ENCODE results near the gene CFDP1. TPM values are rescaled to one million over a fixed set of nuclear protein-coding genes. Genes with fewer than 3 reads are reported as not detected.

CFDP1 gene
- total RNA-seq, 2 experiments from 2014 or later = 34.7 to 39.9 TPM

- H3K27me3 Mint-ChIP-seq = no peaks in the 10 kb centered on the region
- no peak for ATAC-seq
- intact Hi-C loops (cut with micrococcal nuclease) = loop anchor here (5.0 kb wide), 1 partner anchor 54 kb away; no protein-coding TSS in a partner anchor
Observed at GRCh38 chr16:75376475-75377161, 56.7 kb downstream of the CFDP1 start.

GRCh38 chr16:75374388-75374787 lies 58.9 kb downstream of the CFDP1 start:
- ChIA-PET POLR2A (no interaction called here), CTCF (no interaction called here)
- no peak for TF ChIP-seq CTCF (IDR thresholded peaks at IDR 0.05)
- no peaks in the 10 kb centered on the region for H3K27me3 Mint-ChIP-seq
- intact Hi-C loops (cut with micrococcal nuclease) = no loop called here
- no peaks in the 10 kb centered on the region for H3K9me3 Mint-ChIP-seq
- H3K27ac Mint-ChIP-seq = no peak overlapping the region
- H3K36me3 Mint-ChIP-seq (ENCODE audit: low read depth) = peaks cover 36% of the 10 kb centered on the region
- peaks cover 19% of the 10 kb centered on the region for H3K4me1 Mint-ChIP-seq (ENCODE audit: low read depth)
- DNase-seq = no peak
- ATAC-seq = no peak
- no peak overlapping the region for H3K4me3 Mint-ChIP-seq

More at GRCh38 chr16:75376475-75377161, 56.7 kb downstream of the CFDP1 start:
- no peak for DNase-seq
- H3K4me3 Mint-ChIP-seq = no peak overlapping the region
- no peak for TF ChIP-seq CTCF (IDR thresholded peaks at IDR 0.05)
- POLR2A ChIA-PET = no interaction called here
- no peak overlapping the region for H3K27ac Mint-ChIP-seq
- H3K9me3 Mint-ChIP-seq = no peaks in the 10 kb centered on the region
- CTCF ChIA-PET = interaction anchor here (0.9 kb wide), 1 partner anchor 9 kb away, joined by 3 read pairs; no protein-coding TSS in a partner anchor
- peaks cover 39% of the 10 kb centered on the region for H3K4me1 Mint-ChIP-seq (ENCODE audit: low read depth)
- peaks cover 41% of the 10 kb centered on the region for H3K36me3 Mint-ChIP-seq (ENCODE audit: low read depth)

DNA sequence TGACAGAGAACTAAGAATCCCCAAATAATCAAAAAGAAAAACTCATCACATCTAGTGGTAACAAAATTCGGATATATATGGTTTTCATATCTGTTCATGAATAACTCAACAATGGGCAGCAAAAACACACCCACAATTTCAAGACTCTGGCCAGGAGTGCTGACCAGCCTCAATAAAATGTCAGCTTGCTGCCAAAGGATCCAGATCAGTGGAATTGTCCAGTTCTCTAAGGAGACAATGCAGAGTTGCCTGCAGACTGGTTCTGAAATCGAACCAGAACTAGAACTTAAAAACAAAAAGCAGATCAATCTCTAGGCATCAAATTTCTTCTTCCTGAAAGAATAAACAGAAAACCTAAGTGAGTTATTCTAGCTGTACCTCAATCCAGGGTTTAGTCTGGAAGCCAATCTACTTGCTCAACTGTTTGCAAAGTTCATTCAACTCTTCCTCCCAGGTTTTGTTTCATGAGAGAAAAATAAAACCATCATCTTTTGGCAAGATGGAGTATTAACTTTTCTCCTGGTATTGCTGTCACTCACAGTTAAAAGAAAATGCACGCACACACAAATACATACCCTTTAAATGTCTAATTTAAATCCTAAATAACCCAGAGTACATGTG lies 61.0 kb downstream of the CFDP1 start:
- H3K4me1 Mint-ChIP-seq (ENCODE audit: low read depth) = no peaks in the 10 kb centered on the region
- ChIA-PET CTCF (interaction anchor here (0.6 to 2.6 kb wide), 6 partner anchors 8 to 173 kb away, joined by 3 to 8 read pairs (median 5); no protein-coding TSS in a partner anchor), POLR2A (no interaction called here)
- TF ChIP-seq CTCF (IDR thresholded peaks at IDR 0.05) = no peak
- DNase-seq (no peak), ATAC-seq (no peak)
- H3K4me3 Mint-ChIP-seq = no peak overlapping the region
- intact Hi-C loops (cut with micrococcal nuclease) = no loop called here
- H3K27me3 Mint-ChIP-seq = no peaks in the 10 kb centered on the region
- no peaks in the 10 kb centered on the region for H3K9me3 Mint-ChIP-seq
- H3K27ac Mint-ChIP-seq = no peak overlapping the region
- peaks cover 18% of the 10 kb centered on the region for H3K36me3 Mint-ChIP-seq (ENCODE audit: low read depth)

DNA sequence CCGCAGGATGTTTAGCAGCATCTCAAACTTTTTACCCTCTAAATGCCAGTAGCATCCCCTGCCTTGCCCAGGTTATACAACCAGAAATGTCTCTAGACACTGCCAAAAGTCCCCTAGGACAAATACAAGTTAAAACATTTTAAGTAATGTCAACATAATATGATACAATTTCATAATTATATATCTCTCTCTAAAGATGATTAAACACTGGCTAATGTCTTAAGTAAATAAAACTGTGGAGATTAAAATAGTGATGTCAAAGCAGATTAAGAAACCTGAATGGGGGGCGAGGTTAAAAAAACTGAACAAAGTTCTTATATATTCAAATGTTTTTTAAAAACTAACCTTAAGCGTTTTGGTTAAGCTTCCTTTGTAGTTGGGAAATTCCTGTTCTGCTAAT lies 62.1 kb downstream of the CFDP1 start:
- TF ChIP-seq CTCF (IDR thresholded peaks at IDR 0.05) = no peak
- no peaks in the 10 kb centered on the region for H3K4me1 Mint-ChIP-seq (ENCODE audit: low read depth)
- H3K4me3 Mint-ChIP-seq = no peak overlapping the region
- POLR2A ChIA-PET = no interaction called here
- no peaks in the 10 kb centered on the region for H3K27me3 Mint-ChIP-seq
- no peaks in the 10 kb centered on the region for H3K9me3 Mint-ChIP-seq
- H3K36me3 Mint-ChIP-seq (ENCODE audit: low read depth) = peaks cover 13% of the 10 kb centered on the region
- H3K27ac Mint-ChIP-seq = no peak overlapping the region
- intact Hi-C loops (cut with micrococcal nuclease) = no loop called here
- ATAC-seq (no peak), DNase-seq (no peak)
- CTCF ChIA-PET = interaction anchor here (1.1 to 2.6 kb wide), 6 partner anchors 9 to 172 kb away, joined by 3 to 8 read pairs (median 6); no protein-coding TSS in a partner anchor

DNA sequence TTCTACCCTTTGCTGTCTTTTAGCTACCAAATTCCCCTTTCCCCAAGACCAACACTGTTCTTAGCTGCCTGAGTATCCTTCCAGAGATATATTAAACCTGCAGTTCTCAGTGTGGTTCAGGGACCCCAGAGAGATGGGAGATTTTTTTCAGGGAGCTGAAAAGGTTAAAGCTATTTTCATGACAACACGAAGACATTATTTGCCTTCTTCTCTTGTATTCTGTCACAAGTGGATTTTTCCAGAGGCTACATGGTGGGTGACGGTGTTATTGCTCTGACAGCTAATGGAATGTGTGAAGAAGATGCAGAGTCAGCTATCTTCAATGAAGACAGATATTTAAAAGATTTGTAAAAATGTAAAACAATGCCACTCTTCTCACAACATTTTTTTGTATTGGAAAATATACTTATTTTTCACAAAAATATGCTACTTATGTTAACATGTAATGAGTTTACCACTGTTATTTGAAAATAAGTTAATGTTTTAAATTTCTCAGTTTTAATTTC lies 69.0 kb downstream of the CFDP1 start:
- no peak overlapping the region for H3K4me3 Mint-ChIP-seq
- ChIA-PET POLR2A (no interaction called here), CTCF (interaction anchor here (1.1 to 3.1 kb wide), 2 partner anchors 38 to 130 kb away, joined by 3 to 16 read pairs; no protein-coding TSS in a partner anchor)
- H3K9me3 Mint-ChIP-seq = no peaks in the 10 kb centered on the region
- TF ChIP-seq CTCF (IDR thresholded peaks at IDR 0.05) = no peak
- DNase-seq = no peak
- ATAC-seq = no peak
- intact Hi-C loops (cut with micrococcal nuclease) = no loop called here
- H3K27me3 Mint-ChIP-seq = no peaks in the 10 kb centered on the region
- no peak overlapping the region for H3K27ac Mint-ChIP-seq
- no peaks in the 10 kb centered on the region for H3K4me1 Mint-ChIP-seq (ENCODE audit: low read depth)
- peaks cover 6% of the 10 kb centered on the region for H3K36me3 Mint-ChIP-seq (ENCODE audit: low read depth)

All from activated CD8-positive, alpha-beta T cell treated with anti-CD3 and anti-CD28 coated beads for 36 hours (primary cell).